Stimulated activated naive B cell treated with anti-CD40 and anti-IgM and Interleukin-4, amounts not matched to agents 10 μg/mL and 1 μg/mL and 100 μg/mL, for 72 hours (primary cell): ENCODE measurements around the gene ZIC1.

Experiments
- ATAC-seq, 2 donors: fragments of 150-1000 bp; cut with Tn5 transposase; replicated peaks; 2 replicates each; pipeline ENCODE4 v1.10.0; 2021; ENCODE audit warnings: moderate library complexity in 1 of 2
- DNase-seq: peaks from one replicate; pipeline ENCODE4 v3.0.0; 2021
- H3K27ac Mint-ChIP-seq: one replicate; pipeline ENCODE4 v1.8.0; 2022; ENCODE audit warnings: mild to moderate bottlenecking, mixed read lengths
- H3K27me3 Mint-ChIP-seq, 2 donors: one replicate each; pipeline ENCODE4 v1.8.0; 2022; ENCODE audit warnings: mixed read lengths in 2 of 2
- H3K36me3 Mint-ChIP-seq, 2 donors: one replicate each; pipeline ENCODE4 v1.8.0; 2022; ENCODE audit warnings: mixed read lengths in 2 of 2, mild to moderate bottlenecking in 1 of 2
- H3K4me1 Mint-ChIP-seq, 2 donors: one replicate each; pipeline ENCODE4 v1.8.0; 2022; ENCODE audit warnings: mixed read lengths in 2 of 2, mild to moderate bottlenecking in 1 of 2
- H3K4me3 Mint-ChIP-seq, 2 donors: one replicate each; pipeline ENCODE4 v1.8.0; 2022; ENCODE audit warnings: mild to moderate bottlenecking in 2 of 2, mixed read lengths in 2 of 2, moderate library complexity in 1 of 2
- H3K9me3 Mint-ChIP-seq, 2 donors: one replicate each; pipeline ENCODE4 v1.8.0; 2022; ENCODE audit warnings: mixed read lengths in 2 of 2, mild to moderate bottlenecking in 1 of 2

Gene ZIC1

GRCh38 chr3:147414390-147415138, 5.4 kb downstream of the ZIC1 start:
- ATAC-seq (no peak), DNase-seq (no peak)
- Mint-ChIP-seq H3K27ac (peak overlapping the region; percentile 59), H3K9me3 (peaks cover 1 to 4% of the 10 kb centered on the region in 2 donors), H3K27me3 (peaks cover 53 to 83% of the 10 kb centered on the region in 2 donors), H3K36me3 (peaks cover 1 to 13% of the 10 kb centered on the region in 2 donors), H3K4me3 (no peak overlapping the region), H3K4me1 (peaks cover 15 to 33% of the 10 kb centered on the region in 2 donors)

- H3K4me1 Mint-ChIP-seq = peaks cover 18 to 37% of the 10 kb centered on the region in 2 donors
- H3K9me3 Mint-ChIP-seq = peaks cover 4 to 6% of the 10 kb centered on the region in 2 donors
- peaks cover 1 to 15% of the 10 kb centered on the region in 2 donors for H3K36me3 Mint-ChIP-seq
- H3K4me3 Mint-ChIP-seq = no peak overlapping the region
- H3K27ac Mint-ChIP-seq = no peak overlapping the region
- H3K27me3 Mint-ChIP-seq = peaks cover 60 to 86% of the 10 kb centered on the region in 2 donors
- ATAC-seq (no peak), DNase-seq (no peak)
These were observed 6.1 kb downstream of the ZIC1 start for GRCh38 chr3:147415286-147415685.

GRCh38 chr3:147415874-147416273, 6.7 kb downstream of the ZIC1 start:
- Mint-ChIP-seq H3K36me3 (peaks cover 1 to 13% of the 10 kb centered on the region in 2 donors), H3K4me1 (peaks cover 18 to 32% of the 10 kb centered on the region in 2 donors), H3K4me3 (no peak overlapping the region), H3K27me3 (peaks cover 61 to 85% of the 10 kb centered on the region in 2 donors), H3K9me3 (peaks cover 4 to 6% of the 10 kb centered on the region in 2 donors), H3K27ac (no peak overlapping the region)
- no peak for ATAC-seq
- DNase-seq = no peak

- no peak for ATAC-seq
- peaks cover 57 to 83% of the 10 kb centered on the region in 2 donors for H3K27me3 Mint-ChIP-seq
- H3K9me3 Mint-ChIP-seq = peaks cover 4% of the 10 kb centered on the region in 2 donors
- H3K27ac Mint-ChIP-seq = no peak overlapping the region
- H3K4me3 Mint-ChIP-seq = no peak overlapping the region
- no peak for DNase-seq
- peaks cover 11 to 22% of the 10 kb centered on the region in 2 donors for H3K4me1 Mint-ChIP-seq
- H3K36me3 Mint-ChIP-seq = peaks cover 0 to 3% of the 10 kb centered on the region in 2 donors
These were observed 7.8 kb downstream of the ZIC1 start for GRCh38 chr3:147416931-147417330.

GRCh38 chr3:147417551-147418295, 8.6 kb downstream of the ZIC1 start:
- Mint-ChIP-seq H3K27ac (no peak overlapping the region), H3K36me3 (peaks cover 0 to 3% of the 10 kb centered on the region in 2 donors), H3K9me3 (peaks cover 2 to 4% of the 10 kb centered on the region in 2 donors), H3K27me3 (peaks cover 60 to 85% of the 10 kb centered on the region in 2 donors), H3K4me1 (peaks cover 8 to 17% of the 10 kb centered on the region in 2 donors), H3K4me3 (no peak overlapping the region)
- ATAC-seq (no peak), DNase-seq (no peak)

- Mint-ChIP-seq H3K27ac (peak overlapping the region; percentile 77), H3K27me3 (peaks cover 60 to 85% of the 10 kb centered on the region in 2 donors), H3K9me3 (peaks cover 2 to 4% of the 10 kb centered on the region in 2 donors), H3K4me1 (peaks cover 5 to 12% of the 10 kb centered on the region in 2 donors), H3K36me3 (peaks cover 0 to 3% of the 10 kb centered on the region in 2 donors), H3K4me3 (no peak overlapping the region)
- DNase-seq (no peak), ATAC-seq (no peak)
These were observed 9.2 kb downstream of the ZIC1 start for GRCh38 chr3:147418371-147418781.

GRCh38 chr3:147418808-147419701, 9.9 kb downstream of the ZIC1 start:
- Mint-ChIP-seq H3K9me3 (peaks cover 4% of the 10 kb centered on the region in 2 donors), H3K36me3 (peaks cover 2 to 3% of the 10 kb centered on the region in 2 donors), H3K27ac (peak overlapping the region; percentile 77), H3K27me3 (peaks cover 63 to 86% of the 10 kb centered on the region in 2 donors), H3K4me1 (peaks cover 4 to 7% of the 10 kb centered on the region in 2 donors), H3K4me3 (peak overlapping the region; percentile 11 to 39)
- ATAC-seq (no peak), DNase-seq (no peak)

- no peak for ATAC-seq
- H3K9me3 Mint-ChIP-seq = peaks cover 4% of the 10 kb centered on the region in 2 donors
- peak overlapping the region; percentile 49 for H3K27ac Mint-ChIP-seq
- peaks cover 2 to 3% of the 10 kb centered on the region in 2 donors for H3K36me3 Mint-ChIP-seq
- peak overlapping the region; percentile 11 to 39 for H3K4me3 Mint-ChIP-seq
- no peak for DNase-seq
- H3K4me1 Mint-ChIP-seq = peaks cover 4 to 7% of the 10 kb centered on the region in 2 donors
- H3K27me3 Mint-ChIP-seq = peaks cover 58 to 86% of the 10 kb centered on the region in 2 donors
These were observed 10.6 kb downstream of the ZIC1 start for GRCh38 chr3:147419781-147420224.

GRCh38 chr3:147420353-147421183, 11.4 kb downstream of the ZIC1 start:
- ATAC-seq = no peak
- Mint-ChIP-seq H3K9me3 (peaks cover 4% of the 10 kb centered on the region in 2 donors), H3K27me3 (peaks cover 54 to 81% of the 10 kb centered on the region in 2 donors), H3K36me3 (peaks cover 2 to 3% of the 10 kb centered on the region in 2 donors), H3K4me1 (peaks cover 4 to 7% of the 10 kb centered on the region in 2 donors), H3K27ac (peak overlapping the region; percentile 67), H3K4me3 (no peak overlapping the region)
- DNase-seq = no peak

GRCh38 chr3:147421184-147421912, 12.2 kb downstream of the ZIC1 start:
- no peak for ATAC-seq

GRCh38 chr3:147422196-147422595, 13.0 kb downstream of the ZIC1 start:
- no peak for ATAC-seq
- H3K4me1 Mint-ChIP-seq = peaks cover 4 to 7% of the 10 kb centered on the region in 2 donors
- no peak overlapping the region for H3K27ac Mint-ChIP-seq
- H3K4me3 Mint-ChIP-seq = no peak overlapping the region
- peaks cover 4% of the 10 kb centered on the region in 2 donors for H3K9me3 Mint-ChIP-seq
- H3K36me3 Mint-ChIP-seq = peaks cover 2 to 3% of the 10 kb centered on the region in 2 donors
- peaks cover 54 to 73% of the 10 kb centered on the region in 2 donors for H3K27me3 Mint-ChIP-seq
- no peak for DNase-seq

More at GRCh38 chr3:147421184-147421912, 12.2 kb downstream of the ZIC1 start:
- Mint-ChIP-seq H3K27me3 (peaks cover 54 to 80% of the 10 kb centered on the region in 2 donors), H3K36me3 (peaks cover 2 to 3% of the 10 kb centered on the region in 2 donors), H3K9me3 (peaks cover 4% of the 10 kb centered on the region in 2 donors), H3K27ac (peak overlapping the region; percentile 31), H3K4me3 (no peak overlapping the region), H3K4me1 (peaks cover 4 to 7% of the 10 kb centered on the region in 2 donors)
- DNase-seq = no peak
